ENCODE measurements around the gene CTNNBL1.

DNA sequence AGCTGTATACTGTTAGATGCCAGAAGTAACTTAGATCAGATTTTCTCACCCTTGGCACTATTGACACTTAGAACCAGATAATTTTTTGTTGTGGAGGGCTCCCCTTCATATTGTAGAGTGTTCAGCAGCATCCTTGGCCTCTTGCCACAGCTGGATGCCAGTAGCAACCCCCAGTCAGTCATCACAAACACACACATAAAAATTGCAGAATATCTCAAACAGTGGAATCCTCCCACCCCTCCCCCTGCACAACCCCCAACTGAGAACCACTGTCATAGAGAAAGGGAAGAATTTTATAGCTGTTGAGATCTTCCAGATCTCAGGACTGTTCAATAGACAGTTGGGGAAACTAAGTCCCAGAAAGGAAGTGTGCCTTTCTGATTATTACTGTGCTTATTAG is 127.9 kb downstream of the CTNNBL1 start:
- TF ChIP-seq POLR2AphosphoS5 (IDR thresholded peaks at IDR 0.05; ENCODE audit: borderline replicate concordance, low read depth, low read length) (no peak), EZH2 (IDR thresholded peaks at IDR 0.05) (no peak)
